Stomach smooth muscle (tissue), 2 donors: ENCODE data around the gene BICD1.

ENCODE experiments used
- H3K27ac ChIP-seq: one replicate; pipeline ENCODE4 v1.7.0; 2013; ENCODE audit warnings: mild to moderate bottlenecking, low read length, inconsistent platforms
- H3K27me3 ChIP-seq, 2 donors: one replicate each; pipeline ENCODE4 v1.7.0; 2013; ENCODE audit warnings: low read length in 2 of 2; ENCODE audit not compliant: insufficient read depth in 2 of 2, control insufficient read depth in 1 of 2
- H3K36me3 ChIP-seq, 2 donors: one replicate each; pipeline ENCODE4 v1.7.0; 2013; ENCODE audit warnings: low read length in 2 of 2; ENCODE audit not compliant: control insufficient read depth in 2 of 2, insufficient read depth in 2 of 2
- H3K4me1 ChIP-seq: one replicate; pipeline ENCODE4 v1.7.0; 2013; ENCODE audit warnings: low read length; ENCODE audit not compliant: control insufficient read depth, insufficient read depth
- H3K4me3 ChIP-seq, 2 donors: one replicate each; pipeline ENCODE4 v1.7.0; 2013; ENCODE audit warnings: low read length in 2 of 2
- H3K9ac ChIP-seq, 2 donors: one replicate each; pipeline ENCODE4 v1.7.0; 2013; ENCODE audit warnings: low read length in 2 of 2, mild to moderate bottlenecking in 1 of 2
- H3K9me3 ChIP-seq, 2 donors: one replicate each; pipeline ENCODE4 v1.7.0; 2013; ENCODE audit warnings: low read length in 2 of 2; ENCODE audit not compliant: control insufficient read depth in 2 of 2
- donor health status: healthy.
- donor health status: Pancreatic carcinoma.

BICD1 gene

GRCh38 chr12:32281098-32281497 is 174.5 kb downstream of the BICD1 start:
- Histone ChIP-seq H3K36me3 (no peaks in the 10 kb centered on the region), H3K27ac (no peak overlapping the region), H3K4me1 (no peaks in the 10 kb centered on the region), H3K27me3 (no peaks in the 10 kb centered on the region), H3K9me3 (no peaks in the 10 kb centered on the region), H3K4me3 (no peak overlapping the region), H3K9ac (no peak overlapping the region)

GRCh38 chr12:32284561-32284960 is 177.9 kb downstream of the BICD1 start:
- H3K27ac ChIP-seq = no peak overlapping the region
- no peaks in the 10 kb centered on the region for H3K27me3 ChIP-seq
- no peak overlapping the region for H3K9ac ChIP-seq
- H3K4me3 ChIP-seq = no peak overlapping the region
- no peaks in the 10 kb centered on the region for H3K9me3 ChIP-seq
- no peaks in the 10 kb centered on the region for H3K4me1 ChIP-seq
- H3K36me3 ChIP-seq = no peaks in the 10 kb centered on the region

- no peaks in the 10 kb centered on the region for H3K27me3 ChIP-seq
- H3K9me3 ChIP-seq = no peaks in the 10 kb centered on the region
- H3K9ac ChIP-seq = no peak overlapping the region
- no peak overlapping the region for H3K4me3 ChIP-seq
- H3K36me3 ChIP-seq = no peaks in the 10 kb centered on the region
- H3K4me1 ChIP-seq = no peaks in the 10 kb centered on the region
- no peak overlapping the region for H3K27ac ChIP-seq
Measured at GRCh38 chr12:32285021-32285420, 178.4 kb downstream of the BICD1 start.

GRCh38 chr12:32285489-32285888 is 178.8 kb downstream of the BICD1 start:
- Histone ChIP-seq H3K4me1 (no peaks in the 10 kb centered on the region), H3K9ac (no peak overlapping the region), H3K36me3 (no peaks in the 10 kb centered on the region), H3K4me3 (no peak overlapping the region), H3K27ac (no peak overlapping the region), H3K9me3 (no peaks in the 10 kb centered on the region), H3K27me3 (no peaks in the 10 kb centered on the region)

GRCh38 chr12:32290411-32290810 is 183.8 kb downstream of the BICD1 start:
- Histone ChIP-seq H3K4me1 (no peaks in the 10 kb centered on the region), H3K9me3 (no peaks in the 10 kb centered on the region), H3K27ac (no peak overlapping the region), H3K36me3 (no peaks in the 10 kb centered on the region), H3K9ac (no peak overlapping the region), H3K27me3 (no peaks in the 10 kb centered on the region), H3K4me3 (no peak overlapping the region)

GRCh38 chr12:32292151-32292550 is 185.5 kb downstream of the BICD1 start:
- Histone ChIP-seq H3K27ac (no peak overlapping the region), H3K4me3 (no peak overlapping the region), H3K4me1 (no peaks in the 10 kb centered on the region), H3K36me3 (no peaks in the 10 kb centered on the region), H3K27me3 (no peaks in the 10 kb centered on the region), H3K9me3 (no peaks in the 10 kb centered on the region), H3K9ac (no peak overlapping the region)

GRCh38 chr12:32293808-32294419 is 187.3 kb downstream of the BICD1 start:
- H3K27ac ChIP-seq = no peak overlapping the region
- no peak overlapping the region for H3K9ac ChIP-seq
- H3K36me3 ChIP-seq = no peaks in the 10 kb centered on the region
- H3K4me1 ChIP-seq = no peaks in the 10 kb centered on the region
- H3K4me3 ChIP-seq = no peak overlapping the region
- H3K27me3 ChIP-seq = no peaks in the 10 kb centered on the region
- no peaks in the 10 kb centered on the region for H3K9me3 ChIP-seq

- H3K36me3 ChIP-seq = no peaks in the 10 kb centered on the region
- H3K4me1 ChIP-seq = no peaks in the 10 kb centered on the region
- H3K27ac ChIP-seq = no peak overlapping the region
- H3K27me3 ChIP-seq = no peaks in the 10 kb centered on the region
- no peak overlapping the region for H3K9ac ChIP-seq
- no peaks in the 10 kb centered on the region for H3K9me3 ChIP-seq
- H3K4me3 ChIP-seq = no peak overlapping the region
Measured at GRCh38 chr12:32296567-32296966, 189.9 kb downstream of the BICD1 start.

GRCh38 chr12:32298917-32299316 is 192.3 kb downstream of the BICD1 start:
- peaks cover 0 to 2% of the 10 kb centered on the region in 2 donors for H3K36me3 ChIP-seq
- H3K9me3 ChIP-seq = no peaks in the 10 kb centered on the region
- H3K9ac ChIP-seq = no peak overlapping the region
- no peaks in the 10 kb centered on the region for H3K27me3 ChIP-seq
- H3K4me3 ChIP-seq = no peak overlapping the region
- no peaks in the 10 kb centered on the region for H3K4me1 ChIP-seq
- no peak overlapping the region for H3K27ac ChIP-seq

GRCh38 chr12:32301216-32301615 is 194.6 kb downstream of the BICD1 start:
- Histone ChIP-seq H3K27me3 (no peaks in the 10 kb centered on the region), H3K9ac (no peak overlapping the region), H3K9me3 (no peaks in the 10 kb centered on the region), H3K4me3 (no peak overlapping the region), H3K27ac (no peak overlapping the region), H3K4me1 (no peaks in the 10 kb centered on the region), H3K36me3 (peaks cover 2% of the 10 kb centered on the region in 2 donors)

GRCh38 chr12:32302218-32303173 is 195.8 kb downstream of the BICD1 start:
- Histone ChIP-seq H3K27me3 (no peaks in the 10 kb centered on the region), H3K9ac (no peak overlapping the region), H3K36me3 (peaks cover 2% of the 10 kb centered on the region in 2 donors), H3K9me3 (no peaks in the 10 kb centered on the region), H3K4me3 (no peak overlapping the region), H3K27ac (no peak overlapping the region), H3K4me1 (no peaks in the 10 kb centered on the region)
